ENCODE measurements around the gene SH3YL1.

The SH3YL1 gene, protein sequence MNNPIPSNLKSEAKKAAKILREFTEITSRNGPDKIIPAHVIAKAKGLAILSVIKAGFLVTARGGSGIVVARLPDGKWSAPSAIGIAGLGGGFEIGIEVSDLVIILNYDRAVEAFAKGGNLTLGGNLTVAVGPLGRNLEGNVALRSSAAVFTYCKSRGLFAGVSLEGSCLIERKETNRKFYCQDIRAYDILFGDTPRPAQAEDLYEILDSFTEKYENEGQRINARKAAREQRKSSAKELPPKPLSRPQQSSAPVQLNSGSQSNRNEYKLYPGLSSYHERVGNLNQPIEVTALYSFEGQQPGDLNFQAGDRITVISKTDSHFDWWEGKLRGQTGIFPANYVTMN

DNA sequence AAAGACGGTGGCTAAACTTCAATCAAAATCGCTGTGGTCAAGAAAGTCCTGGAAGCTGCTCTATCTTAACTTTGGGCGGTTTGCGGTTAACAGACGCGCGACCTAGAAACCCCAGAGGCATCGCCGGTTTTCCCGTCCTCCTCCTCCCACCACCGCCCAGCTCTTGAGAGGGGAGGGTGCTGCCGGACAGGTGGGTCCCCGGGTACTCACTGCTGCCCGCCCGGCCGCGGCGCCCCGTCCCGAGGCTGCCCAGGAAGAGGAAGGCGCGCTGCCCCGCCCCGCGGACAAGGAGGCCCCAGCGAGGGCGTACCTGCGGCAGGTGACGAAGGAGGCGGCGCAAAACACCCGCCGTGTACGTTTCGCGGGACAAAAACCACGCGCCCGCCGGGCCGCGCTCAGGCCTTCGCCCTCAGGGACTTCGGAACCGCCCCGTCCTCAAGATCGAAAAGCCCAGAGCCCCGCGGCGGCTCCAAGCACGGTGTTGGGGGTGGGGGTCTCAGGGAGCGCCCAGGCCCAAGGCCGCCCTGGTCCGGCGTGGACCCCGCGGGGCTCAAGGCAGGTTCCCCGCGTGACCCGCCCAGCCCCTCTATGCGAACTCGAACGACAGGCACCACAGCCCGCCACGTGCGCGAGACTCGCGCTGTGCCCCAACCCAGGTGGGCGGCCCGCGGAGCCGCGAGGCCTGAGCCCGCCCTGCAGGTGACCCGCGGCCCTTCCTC lies at the start of gene SH3YL1:
SH3YL1 (minus strand) TSS at position 259 of the 719 bp plus-strand sequence; CDS start at position 211, 48 bp downstream.
- DNase-seq, result no peak

DNA sequence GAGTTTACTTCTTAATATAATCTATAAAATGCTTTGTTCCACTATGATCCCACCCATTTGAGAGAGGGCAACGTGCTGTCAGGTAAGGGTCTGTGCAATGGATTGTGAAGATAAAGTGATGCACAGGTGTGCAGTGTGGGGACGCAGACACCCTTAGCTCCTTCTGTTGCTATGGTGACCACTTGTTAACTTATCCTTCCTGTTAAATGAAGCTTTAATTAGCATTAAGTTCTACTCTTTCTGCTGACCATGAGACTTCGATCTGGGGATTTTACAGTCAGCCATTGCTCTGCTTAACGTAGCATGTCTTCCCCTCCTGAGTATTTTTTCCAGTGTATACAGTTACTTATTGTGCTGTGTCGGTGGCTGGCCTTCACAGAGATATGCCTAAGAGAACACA lies 47.2 kb upstream of the SH3YL1 start:
- DNase-seq, result no peak

GRCh38 chr2:309954-310510 lies 46.2 kb upstream of the SH3YL1 start:
- no peak for DNase-seq

DNA sequence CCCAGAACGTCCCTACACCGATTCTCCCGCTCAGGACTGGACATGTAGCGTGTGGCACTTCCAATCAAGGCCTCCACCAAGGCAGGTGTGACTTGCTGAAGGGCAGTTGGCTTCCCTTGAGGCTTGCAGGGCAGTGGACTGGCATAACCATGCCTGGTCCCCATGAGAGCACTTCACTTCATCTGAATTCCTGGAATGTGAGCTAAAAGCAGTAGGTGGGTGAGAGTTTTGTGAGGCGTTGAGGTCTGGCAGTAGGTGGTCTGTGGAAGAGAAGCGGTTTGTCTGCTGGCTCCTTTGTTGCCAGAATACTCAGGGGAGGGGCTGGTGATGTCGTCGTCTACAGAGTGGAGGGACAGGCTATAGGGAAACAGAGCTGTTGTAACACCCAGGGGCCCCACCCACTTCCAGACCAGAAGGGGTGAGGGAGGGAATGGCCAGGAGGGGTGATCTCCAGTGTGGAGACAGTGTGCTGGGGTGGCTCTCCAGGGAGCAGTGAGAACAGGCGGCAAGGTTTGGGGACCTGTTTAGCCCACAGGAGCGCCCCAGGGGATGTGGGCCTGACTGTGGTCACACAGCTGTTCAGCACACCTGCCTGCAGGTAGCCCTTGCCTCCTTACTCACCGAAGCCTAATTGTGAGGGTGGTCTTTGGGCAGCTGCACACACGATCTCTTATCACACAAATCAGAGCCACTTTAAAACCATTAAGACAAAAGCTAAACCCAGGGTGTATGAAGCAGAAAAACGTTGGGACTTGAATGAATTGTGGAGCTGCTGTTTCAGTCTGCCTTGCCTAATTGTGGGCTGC lies 45.5 kb upstream of the SH3YL1 start:
- no peak for DNase-seq

GRCh38 chr2:305366-305765 lies 41.5 kb upstream of the SH3YL1 start:
- DNase-seq, result no peak

DNA sequence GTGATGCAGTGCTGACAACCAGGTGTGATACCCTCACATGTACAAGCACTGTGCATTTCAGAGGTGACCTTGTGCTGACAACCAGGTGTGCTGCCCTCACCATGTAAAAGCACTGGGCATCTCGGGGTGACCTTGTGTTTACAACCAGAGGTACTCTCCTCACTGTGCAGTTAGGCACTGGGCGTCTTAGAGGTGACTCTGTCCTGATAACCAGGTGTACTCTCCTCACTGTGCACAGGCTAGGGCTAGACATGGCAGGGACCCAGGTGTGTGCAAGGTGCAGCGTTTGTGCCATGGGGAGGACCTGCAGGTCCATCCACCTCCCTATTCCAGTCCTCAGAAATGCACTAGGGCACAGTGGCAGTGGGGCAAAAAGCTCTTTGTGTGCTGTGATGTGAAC lies 32.5 kb upstream of the SH3YL1 start:
- DNase-seq, result no peak

- DNase-seq, result no peak
Measured at GRCh38 chr2:295090-295489, 31.3 kb upstream of the SH3YL1 start.

DNA sequence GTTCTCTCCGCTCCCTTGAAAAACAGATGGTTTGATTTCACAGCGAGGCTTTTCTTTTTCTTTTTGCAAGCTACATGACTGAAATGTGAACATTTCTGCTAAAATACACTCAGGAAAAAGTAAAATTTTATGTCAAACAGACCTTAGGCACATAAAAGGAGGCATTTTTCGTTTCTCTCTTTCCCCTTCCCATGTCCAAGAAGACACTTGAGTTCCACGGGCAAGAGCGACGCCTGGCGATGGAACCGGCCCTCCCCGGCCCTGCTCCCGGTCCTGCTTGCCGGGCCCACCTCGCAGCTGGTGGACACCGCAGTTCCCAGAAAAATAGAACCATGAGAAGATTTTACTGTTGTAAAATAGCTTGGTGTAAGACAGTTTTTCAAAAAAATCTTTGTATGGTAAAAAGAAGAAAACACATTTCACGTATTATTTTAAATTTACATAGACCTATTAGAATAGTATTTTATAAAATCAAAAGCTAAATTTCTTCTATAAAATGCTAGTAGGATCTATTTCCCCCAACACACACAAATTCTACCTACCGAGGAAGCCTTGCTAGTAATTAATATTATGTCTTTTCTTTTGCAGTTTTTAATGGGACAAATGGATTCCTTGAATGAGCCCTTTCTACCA lies 26.4 kb upstream of the SH3YL1 start:
- DNase-seq, result no peak

DNA sequence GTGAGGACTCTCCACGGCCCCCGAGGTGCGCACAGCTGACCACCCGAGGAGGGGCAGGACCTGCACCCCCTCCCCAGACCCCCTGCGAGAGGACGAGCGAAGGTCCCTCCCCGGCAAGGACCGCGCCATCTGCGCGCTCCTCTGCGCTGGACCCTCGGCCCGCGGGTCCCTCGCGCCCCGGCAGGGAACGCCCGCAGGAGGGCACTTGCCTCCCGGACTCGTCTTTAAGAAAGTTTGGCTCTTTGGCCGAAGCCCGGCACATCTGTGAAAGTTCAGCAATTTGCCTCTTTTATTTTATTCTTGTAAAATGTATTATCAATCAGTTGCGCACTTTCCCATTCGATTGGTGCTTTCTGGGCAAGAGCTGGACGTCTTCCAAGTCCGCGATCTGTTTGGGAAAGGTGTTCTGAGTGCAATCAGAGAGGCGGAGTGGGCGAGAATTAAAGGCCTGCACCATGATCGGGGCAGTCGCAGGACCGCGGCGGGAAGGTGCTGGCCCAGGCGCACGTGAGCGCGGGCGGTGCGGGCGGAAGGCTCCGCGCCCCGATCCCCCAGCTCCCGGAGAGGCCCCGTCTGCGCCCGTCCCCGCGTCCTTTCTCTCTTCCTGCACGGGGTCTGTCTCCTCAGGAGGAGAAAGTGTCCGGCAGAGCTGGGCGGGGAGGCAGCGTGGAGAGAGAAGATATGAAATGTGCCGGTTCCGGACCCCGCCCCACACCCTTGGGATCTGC lies 25.7 kb upstream of the SH3YL1 start:
- no peak for DNase-seq

DNA sequence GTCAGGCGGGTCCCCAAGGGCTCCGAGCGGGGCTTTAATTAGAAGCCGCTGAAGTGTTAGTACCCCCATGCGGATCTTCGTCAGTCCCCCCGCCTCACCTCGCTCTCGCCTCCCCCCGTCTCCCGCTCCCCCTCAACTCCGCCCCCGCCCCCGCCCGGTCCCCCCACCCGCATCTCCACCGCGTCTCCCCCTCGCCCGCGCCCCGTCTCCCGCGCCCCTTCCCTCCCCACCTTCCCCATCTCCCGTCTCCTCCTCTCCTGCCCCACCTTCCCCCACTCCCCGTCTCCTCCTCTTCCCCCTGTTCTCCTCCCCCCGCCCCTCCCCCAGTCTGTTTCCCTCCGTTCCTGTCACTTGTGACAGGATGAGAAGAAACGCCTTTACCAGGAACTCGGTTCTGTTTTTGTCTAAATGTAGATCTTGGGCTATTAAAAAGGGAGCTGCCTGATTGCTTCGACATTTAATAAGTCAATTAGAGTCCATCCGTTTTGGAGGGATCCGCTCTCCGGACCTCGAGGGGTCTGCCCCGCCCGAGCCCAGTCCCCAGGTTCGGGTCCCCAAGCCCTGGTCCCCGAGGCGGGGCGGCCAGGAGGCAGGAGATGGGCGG lies 25.0 kb upstream of the SH3YL1 start:
- DNase-seq, result no peak

DNA sequence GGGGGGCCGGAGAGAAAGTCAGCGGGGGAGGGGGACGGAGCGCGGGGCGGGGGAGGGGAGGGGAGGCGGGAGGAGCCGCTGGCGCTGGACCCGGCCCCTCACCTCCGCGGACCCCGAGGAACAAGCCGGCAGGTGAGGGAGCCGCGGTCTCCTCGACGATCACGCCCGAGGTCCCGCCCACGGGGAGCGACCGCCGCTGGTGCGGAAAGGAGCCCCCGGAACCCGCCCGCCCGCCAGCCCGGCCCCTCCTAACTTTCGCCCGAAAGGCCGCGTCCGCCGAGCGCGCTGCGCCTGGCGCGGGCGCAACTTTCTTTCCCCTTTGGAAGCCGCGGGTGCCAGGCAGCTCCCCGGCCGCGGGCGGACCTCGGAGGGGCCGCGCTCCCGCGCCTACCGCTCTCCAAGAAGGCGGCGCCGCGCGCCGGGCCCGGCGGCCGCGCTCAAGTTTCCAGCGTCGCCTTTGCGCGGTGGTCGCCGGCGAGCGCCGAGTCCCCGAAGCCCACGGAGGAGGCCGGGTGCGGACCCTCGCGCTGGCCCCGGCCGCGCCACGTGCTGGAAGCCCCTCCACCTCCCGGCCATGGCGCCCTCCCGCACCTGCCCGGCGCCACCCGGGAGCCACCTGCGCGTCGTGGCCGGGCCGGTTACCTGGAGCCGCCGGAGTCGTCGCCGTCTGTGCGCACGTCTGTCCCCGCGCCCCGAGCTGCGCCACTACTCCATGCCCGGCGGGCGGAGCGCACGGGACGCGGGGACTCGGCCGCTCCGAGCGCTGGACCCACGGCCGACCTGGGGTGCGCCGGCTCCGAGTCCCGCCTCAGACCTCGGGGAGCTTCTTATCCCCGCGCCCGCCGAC lies 24.3 kb upstream of the SH3YL1 start, which contains the start of gene ALKAL2:
ALKAL2 (minus strand) TSS at position 181 of the 847 bp plus-strand sequence. CDS start 256 bp downstream, outside the sequence.
- DNase-seq, result no peak

DNA sequence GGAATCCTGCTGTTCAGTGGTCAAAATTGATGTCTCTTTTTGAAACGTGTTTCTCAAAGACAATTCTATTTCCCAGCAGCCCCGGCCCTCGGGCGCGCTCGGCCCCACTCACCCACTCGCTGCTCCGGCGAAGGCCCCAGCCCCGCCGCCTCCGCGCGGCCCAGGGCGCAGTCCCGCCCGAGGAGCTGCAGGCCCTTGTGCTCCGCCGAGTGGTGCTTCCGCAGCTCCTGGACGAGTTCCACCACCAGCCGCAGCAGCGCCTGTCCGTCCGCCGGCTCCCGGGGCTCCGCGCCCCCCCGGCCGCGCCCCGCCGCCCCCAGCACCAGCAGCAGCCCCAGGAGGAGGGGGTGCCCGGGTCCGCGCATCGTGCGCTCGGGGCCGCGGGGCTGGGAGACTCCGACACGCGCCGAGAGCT lies 23.6 kb upstream of the SH3YL1 start:
- no peak for DNase-seq

DNA sequence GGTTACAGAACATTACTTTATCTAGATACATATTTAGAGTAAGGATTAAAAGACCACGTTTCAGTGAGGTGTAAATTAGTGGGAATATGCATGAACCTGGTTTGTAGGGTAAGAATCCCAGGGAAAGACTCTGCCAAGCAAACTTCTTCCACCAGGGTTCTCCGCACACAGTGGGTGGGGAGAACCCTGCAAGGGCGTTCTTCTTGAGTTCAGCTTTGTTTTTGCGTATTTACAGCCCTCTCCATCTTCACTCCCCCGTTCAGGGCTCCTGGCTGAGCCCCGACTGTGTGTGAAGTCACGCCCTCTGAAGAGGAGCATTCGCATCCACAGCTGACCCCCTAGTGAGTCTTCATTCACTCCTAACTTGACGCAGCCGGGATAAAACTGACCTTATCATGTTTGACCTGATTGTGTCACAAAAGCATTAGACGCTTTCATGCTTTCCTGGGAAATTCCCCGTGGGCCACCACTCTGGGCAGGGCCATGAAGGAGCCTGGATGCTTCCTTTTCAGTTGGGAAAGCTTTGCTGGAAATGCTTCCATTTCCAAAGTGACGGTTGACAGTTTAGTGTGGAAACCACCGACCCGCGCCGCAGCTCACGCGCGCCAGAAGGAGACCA lies 23.1 kb upstream of the SH3YL1 start:
- DNase-seq, result no peak

DNA sequence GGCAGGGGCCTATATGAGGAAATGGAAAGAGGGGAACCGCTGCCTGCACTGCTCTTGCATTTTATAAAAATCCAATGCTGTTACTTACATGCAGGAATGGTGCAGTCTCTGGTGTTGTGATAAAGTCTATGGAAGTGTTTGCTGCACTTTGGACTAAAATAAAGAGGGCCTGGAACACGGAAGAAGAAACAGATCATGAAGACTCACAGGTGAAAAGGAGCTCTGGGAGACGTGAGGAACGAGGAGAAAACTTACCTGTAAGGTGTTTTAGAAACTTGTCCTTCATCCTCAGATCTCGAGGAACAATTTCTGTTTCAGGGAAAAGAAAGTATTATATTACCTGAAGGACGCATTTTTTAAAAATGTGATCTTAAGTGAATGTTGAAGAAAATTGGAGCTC lies 22.2 kb upstream of the SH3YL1 start:
- no peak for DNase-seq

GRCh38 chr2:285531-285930 lies 21.7 kb upstream of the SH3YL1 start:
- DNase-seq, result no peak

DNA sequence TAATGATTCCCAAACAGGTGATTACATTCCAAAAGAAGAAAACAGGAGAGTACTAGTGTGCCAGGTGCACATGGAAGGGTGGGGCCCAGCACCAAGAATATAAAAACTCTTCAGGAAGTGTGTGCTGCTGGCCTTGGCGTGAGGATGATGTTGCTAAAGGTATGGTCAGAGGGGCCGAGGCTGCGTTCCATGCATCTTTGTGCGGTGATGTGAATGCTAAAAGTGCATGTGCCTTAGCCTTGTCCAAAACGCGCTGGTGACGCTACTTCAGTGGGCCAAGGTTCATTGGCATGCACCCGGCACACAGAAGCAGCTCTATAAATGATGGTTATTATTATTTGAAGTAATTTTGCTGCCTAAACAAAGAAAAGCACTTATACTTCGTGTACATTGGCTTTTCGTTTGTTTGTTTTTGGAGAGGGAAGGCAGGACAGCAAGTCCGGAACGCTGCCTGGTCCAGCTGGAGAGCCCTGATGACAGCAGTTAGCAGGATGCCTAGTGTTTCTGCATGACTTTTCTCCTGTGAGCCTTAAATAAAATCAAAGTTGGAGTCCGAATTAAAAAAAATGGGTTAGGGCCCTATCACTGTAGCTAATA lies 21.2 kb upstream of the SH3YL1 start:
- no peak for DNase-seq

- DNase-seq, result no peak
Measured at GRCh38 chr2:283996-284794, 20.4 kb upstream of the SH3YL1 start.

- no peak for DNase-seq
Measured at GRCh38 chr2:282371-283263, 18.8 kb upstream of the SH3YL1 start.

All from amniotic stem cell (primary cell).